GM13977 (cell line): Measurements from ENCODE around the gene HIPK2.

Source experiments
- DNase-seq: peaks from one replicate; pipeline ENCODE4 v3.0.0; 2012; ENCODE audit warnings: low spot score
- in situ Hi-C: fragments of 300-500 bp; cut with MboI; formaldehyde crosslinking; loops from one replicate; pipeline ENCODE4 v1.12.0; 2022; ENCODE audit warnings: low sequenced_read_pairs, low pct_unique_long_range_greater_than_20kb, mixed read lengths, inconsistent platforms; ENCODE audit not compliant: unreplicated experiment
- TF ChIP-seq, protein P1 (sequence below): IDR thresholded peaks from 2 replicates; pipeline ENCODE4 v1.5.1; 2012; ENCODE audit warnings: mild to moderate bottlenecking, control low read depth; ENCODE audit not compliant: insufficient read depth; ENCODE audit errors: extremely low read depth, missing control alignments

Gene HIPK2

GRCh38 chr7:139820089-139820488 lies 42.3 kb upstream of the HIPK2 start:
- TF ChIP-seq, protein P1, sequence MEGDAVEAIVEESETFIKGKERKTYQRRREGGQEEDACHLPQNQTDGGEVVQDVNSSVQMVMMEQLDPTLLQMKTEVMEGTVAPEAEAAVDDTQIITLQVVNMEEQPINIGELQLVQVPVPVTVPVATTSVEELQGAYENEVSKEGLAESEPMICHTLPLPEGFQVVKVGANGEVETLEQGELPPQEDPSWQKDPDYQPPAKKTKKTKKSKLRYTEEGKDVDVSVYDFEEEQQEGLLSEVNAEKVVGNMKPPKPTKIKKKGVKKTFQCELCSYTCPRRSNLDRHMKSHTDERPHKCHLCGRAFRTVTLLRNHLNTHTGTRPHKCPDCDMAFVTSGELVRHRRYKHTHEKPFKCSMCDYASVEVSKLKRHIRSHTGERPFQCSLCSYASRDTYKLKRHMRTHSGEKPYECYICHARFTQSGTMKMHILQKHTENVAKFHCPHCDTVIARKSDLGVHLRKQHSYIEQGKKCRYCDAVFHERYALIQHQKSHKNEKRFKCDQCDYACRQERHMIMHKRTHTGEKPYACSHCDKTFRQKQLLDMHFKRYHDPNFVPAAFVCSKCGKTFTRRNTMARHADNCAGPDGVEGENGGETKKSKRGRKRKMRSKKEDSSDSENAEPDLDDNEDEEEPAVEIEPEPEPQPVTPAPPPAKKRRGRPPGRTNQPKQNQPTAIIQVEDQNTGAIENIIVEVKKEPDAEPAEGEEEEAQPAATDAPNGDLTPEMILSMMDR, result no peak
- in situ Hi-C loops, result no loop called here

GRCh38 chr7:139817249-139817648 lies 39.5 kb upstream of the HIPK2 start:
- DNase-seq, result no peak
- in situ Hi-C loops, result no loop called here
- TF ChIP-seq, protein P1, result no peak

More at GRCh38 chr7:139820089-139820488, 42.3 kb upstream of the HIPK2 start:
- no peak for DNase-seq

- no peak for DNase-seq
- TF ChIP-seq, protein P1, result no peak
- in situ Hi-C loops, result no loop called here
Observed at GRCh38 chr7:139813689-139814088, 35.9 kb upstream of the HIPK2 start.

DNA sequence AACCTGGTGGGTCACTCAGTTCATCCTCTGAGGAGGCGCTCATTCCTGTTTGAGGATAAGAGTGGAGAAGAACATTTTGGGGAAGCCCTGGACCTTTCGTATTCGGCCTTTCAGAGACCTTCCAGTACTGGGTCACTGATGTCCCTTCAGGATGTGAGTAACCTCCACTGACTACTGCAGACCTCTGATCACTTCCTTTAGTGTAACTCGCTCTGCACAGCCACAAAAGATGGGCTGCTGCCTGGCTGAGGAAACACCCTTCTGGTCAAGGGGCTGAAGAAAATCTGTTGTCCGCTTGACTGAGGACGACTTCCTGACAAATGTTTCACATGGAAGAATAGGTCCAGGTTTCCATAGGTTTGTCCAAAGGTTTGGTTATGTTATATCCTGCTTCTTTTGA lies 35.4 kb upstream of the HIPK2 start:
- DNase-seq, result no peak
- TF ChIP-seq, protein P1, result no peak
- in situ Hi-C loops, result no loop called here

DNA sequence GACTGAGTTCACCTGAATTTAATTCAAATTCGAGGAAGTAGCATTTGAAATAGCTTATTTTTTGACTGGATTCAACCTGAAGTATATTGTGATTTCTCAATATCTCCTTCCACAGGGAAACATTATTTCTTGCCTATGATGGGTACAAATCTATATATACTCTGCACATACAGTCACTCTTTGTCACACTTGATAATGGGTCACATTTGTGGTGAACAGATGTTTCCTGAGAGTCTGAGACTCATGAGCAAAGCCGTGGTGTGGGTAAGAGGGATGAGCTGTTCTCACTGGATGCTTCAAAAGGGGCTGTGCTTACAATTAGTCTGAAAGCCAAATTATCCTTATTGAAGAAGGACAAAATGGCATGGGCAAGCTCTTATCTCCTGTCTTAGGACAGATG lies 33.3 kb upstream of the HIPK2 start:
- DNase-seq, result no peak
- in situ Hi-C loops, result no loop called here

DNA sequence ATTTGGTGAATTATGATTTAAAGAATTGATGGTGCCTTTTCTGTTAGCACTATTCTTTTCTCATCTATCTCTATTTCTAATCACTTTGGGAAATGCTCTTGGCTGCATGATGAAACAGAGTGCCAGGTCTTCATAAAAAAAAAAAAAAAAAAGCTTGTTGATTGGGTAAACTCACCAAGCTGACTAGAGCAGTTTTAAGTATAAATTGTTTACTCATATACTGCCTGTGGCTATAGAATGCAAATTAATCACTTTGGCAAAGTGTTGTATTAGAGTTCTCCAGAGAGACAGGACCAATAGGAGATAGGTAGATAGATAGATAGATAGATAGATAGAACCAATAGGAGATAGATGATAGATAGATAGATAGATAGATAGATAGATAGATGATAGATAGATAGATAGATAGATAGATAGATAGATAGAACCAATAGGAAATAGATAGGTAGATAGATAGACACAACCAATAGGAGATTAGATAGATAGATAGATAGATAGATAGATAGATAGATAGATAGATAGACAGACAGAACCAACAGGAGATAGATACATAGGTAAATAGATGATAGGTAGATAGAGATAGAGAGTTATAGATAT lies 31.1 kb upstream of the HIPK2 start:
- TF ChIP-seq, protein P1, result no peak
- no peak for DNase-seq
- in situ Hi-C loops, result no loop called here

More for the DNA sequence above, 33.3 kb upstream of the HIPK2 start:
- TF ChIP-seq, protein P1, result no peak

- TF ChIP-seq, protein P1, result no peak
- in situ Hi-C loops, result no loop called here
- DNase-seq, result no peak
Observed at GRCh38 chr7:139808427-139808826, 30.6 kb upstream of the HIPK2 start.
